ENCODE results near the gene NTSR1. TPM values are rescaled to one million over a fixed set of nuclear protein-coding genes. Genes with fewer than 3 reads are reported as not detected.
A peak's percentile ranks its signal among the peaks of the same experiment; 100 is the strongest.

The NTSR1 gene
- total RNA-seq, 1 donor from 2014 or later: not detected

- Mint-ChIP-seq H3K27me3 (ENCODE audit: low read depth) (peaks cover 7% of the 10 kb centered on the region), H3K4me3 (no peak overlapping the region), H3K36me3 (ENCODE audit: low read depth) (no peaks in the 10 kb centered on the region), H3K4me1 (peaks cover 5% of the 10 kb centered on the region), H3K9me3 (no peaks in the 10 kb centered on the region), H3K27ac (ENCODE audit: unreplicated experiment) (peak overlapping the region; percentile 19)
- TF ChIP-seq CTCF (conservative IDR thresholded peaks at IDR 0.05): no peak
- DNase-seq (ENCODE audit: low read depth, low spot score): no peak
Measured at GRCh38 chr20:62762376-62762775, 53.7 kb downstream of the NTSR1 start.

GRCh38 chr20:62762801-62763368 lies 54.2 kb downstream of the NTSR1 start:
- H3K4me1 Mint-ChIP-seq: peaks cover 5% of the 10 kb centered on the region
- no peaks in the 10 kb centered on the region for H3K9me3 Mint-ChIP-seq
- DNase-seq (ENCODE audit: low read depth, low spot score): no peak
- H3K4me3 Mint-ChIP-seq: no peak overlapping the region
- TF ChIP-seq CTCF (conservative IDR thresholded peaks at IDR 0.05): no peak
- no peaks in the 10 kb centered on the region for H3K36me3 Mint-ChIP-seq (ENCODE audit: low read depth)
- H3K27me3 Mint-ChIP-seq (ENCODE audit: low read depth): peaks cover 4% of the 10 kb centered on the region
- peak overlapping the region; percentile 19 for H3K27ac Mint-ChIP-seq (ENCODE audit: unreplicated experiment)

GRCh38 chr20:62763404-62763803 lies 54.8 kb downstream of the NTSR1 start:
- no peaks in the 10 kb centered on the region for H3K36me3 Mint-ChIP-seq (ENCODE audit: low read depth)
- DNase-seq (ENCODE audit: low read depth, low spot score): no peak
- H3K4me3 Mint-ChIP-seq: no peak overlapping the region
- TF ChIP-seq CTCF (conservative IDR thresholded peaks at IDR 0.05): no peak
- H3K9me3 Mint-ChIP-seq: no peaks in the 10 kb centered on the region
- no peak overlapping the region for H3K27ac Mint-ChIP-seq (ENCODE audit: unreplicated experiment)
- H3K27me3 Mint-ChIP-seq (ENCODE audit: low read depth): peaks cover 4% of the 10 kb centered on the region
- peaks cover 9% of the 10 kb centered on the region for H3K4me1 Mint-ChIP-seq

GRCh38 chr20:62764156-62764935 lies 55.7 kb downstream of the NTSR1 start:
- TF ChIP-seq CTCF (conservative IDR thresholded peaks at IDR 0.05): no peak
- H3K4me1 Mint-ChIP-seq: peaks cover 18% of the 10 kb centered on the region
- H3K27ac Mint-ChIP-seq (ENCODE audit: unreplicated experiment): no peak overlapping the region
- no peak for DNase-seq (ENCODE audit: low read depth, low spot score)
- H3K36me3 Mint-ChIP-seq (ENCODE audit: low read depth): no peaks in the 10 kb centered on the region
- no peaks in the 10 kb centered on the region for H3K9me3 Mint-ChIP-seq
- no peak overlapping the region for H3K4me3 Mint-ChIP-seq
- H3K27me3 Mint-ChIP-seq (ENCODE audit: low read depth): peaks cover 4% of the 10 kb centered on the region

GRCh38 chr20:62765021-62765420 lies 56.4 kb downstream of the NTSR1 start:
- no peak for TF ChIP-seq CTCF (conservative IDR thresholded peaks at IDR 0.05)
- Mint-ChIP-seq H3K27me3 (ENCODE audit: low read depth) (peaks cover 4% of the 10 kb centered on the region), H3K27ac (ENCODE audit: unreplicated experiment) (peak overlapping the region; percentile 43), H3K4me3 (no peak overlapping the region), H3K9me3 (no peaks in the 10 kb centered on the region), H3K36me3 (ENCODE audit: low read depth) (no peaks in the 10 kb centered on the region), H3K4me1 (peaks cover 16% of the 10 kb centered on the region)
- no peak for DNase-seq (ENCODE audit: low read depth, low spot score)
